ENCODE measurements around the gene PSMG3.

GRCh38 chr7:1569833-1570632 lies at the start of gene PSMG3:
- TF ChIP-seq CTCF (IDR thresholded peaks at IDR 0.05) (no peak), NR1H2 (CRISPR knock-in tag; IDR thresholded peaks at IDR 0.05) (no peak), MAX (CRISPR knock-in tag; IDR thresholded peaks at IDR 0.05) (peak; percentile 44; the same call in 1 of the 2 replicates), ZNF425 (CRISPR knock-in tag; conservative IDR thresholded peaks at IDR 0.05) (no peak), HMGXB4 (CRISPR knock-in tag; IDR thresholded peaks at IDR 0.05) (peak; percentile 86; the same call in 1 of the 2 replicates), ATF6 (CRISPR knock-in tag; IDR thresholded peaks at IDR 0.05) (no peak), NR2C2 (CRISPR knock-in tag; IDR thresholded peaks at IDR 0.05) (no peak), ZNF423 (CRISPR knock-in tag; IDR thresholded peaks at IDR 0.05) (peak; percentile 64), CREB1 (CRISPR knock-in tag; IDR thresholded peaks at IDR 0.05) (no peak), NFYB (CRISPR knock-in tag; conservative IDR thresholded peaks at IDR 0.05; ENCODE audit: low read depth) (no peak), MXD4 (CRISPR knock-in tag; IDR thresholded peaks at IDR 0.05; ENCODE audit: borderline replicate concordance) (no peak), ZBTB43 (CRISPR knock-in tag; IDR thresholded peaks at IDR 0.05) (no peak), PREB (CRISPR knock-in tag; IDR thresholded peaks at IDR 0.05; ENCODE audit: borderline replicate concordance) (0 out of 2 replicates have a peak, but pooled peaks have one; percentile 43)
